NCI-H1092 (cell line): ENCODE measurements around the gene NBL1.
"Not testable (repeated sequence)": the region's sequence is repeated elsewhere in the genome, so short reads cannot be mapped to it uniquely, and the experiment has no call there.

ENCODE experiments used
- DNase-seq: peaks from one replicate; lab custom pipeline; 2025; lab: John Stamatoyannopoulos, UW

Gene NBL1

DNA sequence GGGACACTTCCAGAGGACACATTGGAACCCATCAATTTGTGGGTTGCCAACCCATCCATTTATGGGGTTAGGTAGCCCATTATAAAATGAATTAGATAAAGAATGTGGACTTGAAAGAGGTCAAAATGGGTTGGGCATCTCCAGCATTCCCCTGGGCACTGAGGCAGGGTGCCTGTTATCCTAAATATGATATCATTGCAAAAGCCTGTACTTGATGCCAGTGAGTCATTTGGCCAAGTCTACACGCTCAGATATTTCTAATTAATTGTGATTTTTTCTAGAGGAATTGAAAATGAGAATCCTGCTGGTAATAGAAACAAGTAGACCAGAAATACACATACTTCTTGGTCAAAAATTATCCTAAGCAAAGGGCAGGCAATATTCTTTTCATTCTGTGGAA, 21.9 kb upstream of the NBL1 start:
- DNase-seq = no peak

DNA sequence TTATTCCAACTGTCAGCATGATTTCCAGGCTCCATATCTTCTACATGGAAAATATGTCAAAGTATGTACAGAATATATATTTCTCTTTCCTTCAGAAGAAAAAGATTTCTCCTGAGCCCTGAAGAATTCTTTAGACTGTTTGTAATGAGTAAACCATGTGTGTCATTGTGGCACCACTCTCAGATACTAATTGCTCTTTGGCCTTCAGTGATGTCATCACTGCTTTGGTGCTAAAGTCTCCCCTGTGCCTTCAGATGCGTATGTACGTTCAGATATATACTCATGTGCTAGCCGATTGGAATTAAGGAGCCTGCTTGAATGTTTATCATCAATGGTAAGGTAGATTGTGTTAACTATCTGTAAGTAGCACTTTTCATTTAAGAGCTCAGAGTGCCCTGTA, 20.6 kb upstream of the NBL1 start:
- DNase-seq = no peak

DNA sequence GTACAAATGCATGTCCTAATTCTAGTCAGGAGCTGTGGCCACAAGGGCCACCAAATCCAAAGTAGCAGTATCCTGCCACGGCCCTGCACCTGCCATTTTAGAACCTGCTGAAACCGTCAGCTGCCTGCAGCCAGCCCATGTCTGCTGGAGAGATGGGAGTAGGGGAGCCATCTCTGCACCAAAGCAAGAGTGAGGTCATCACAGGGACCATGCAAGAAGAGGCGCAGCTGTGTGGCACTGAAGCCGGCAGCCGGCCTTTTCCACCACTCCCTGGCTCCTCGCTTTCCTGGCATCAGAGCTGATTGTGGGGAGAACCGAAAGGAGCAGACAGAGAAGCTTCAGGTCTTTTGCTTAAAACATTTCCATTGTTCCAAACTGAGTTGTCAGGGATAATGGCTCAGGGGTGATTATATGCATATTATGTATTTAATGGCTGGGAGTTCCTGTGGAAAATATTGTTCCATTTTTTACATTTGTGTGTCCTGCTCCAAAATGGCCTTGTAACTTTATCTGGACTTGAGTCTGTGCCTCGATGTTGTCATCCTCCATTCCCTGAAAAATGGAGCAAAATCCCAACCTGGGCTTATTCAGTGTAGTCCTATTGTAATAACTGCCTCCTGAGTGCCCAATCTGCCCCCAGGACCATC, 18.7 kb upstream of the NBL1 start:
- no peak for DNase-seq

DNA sequence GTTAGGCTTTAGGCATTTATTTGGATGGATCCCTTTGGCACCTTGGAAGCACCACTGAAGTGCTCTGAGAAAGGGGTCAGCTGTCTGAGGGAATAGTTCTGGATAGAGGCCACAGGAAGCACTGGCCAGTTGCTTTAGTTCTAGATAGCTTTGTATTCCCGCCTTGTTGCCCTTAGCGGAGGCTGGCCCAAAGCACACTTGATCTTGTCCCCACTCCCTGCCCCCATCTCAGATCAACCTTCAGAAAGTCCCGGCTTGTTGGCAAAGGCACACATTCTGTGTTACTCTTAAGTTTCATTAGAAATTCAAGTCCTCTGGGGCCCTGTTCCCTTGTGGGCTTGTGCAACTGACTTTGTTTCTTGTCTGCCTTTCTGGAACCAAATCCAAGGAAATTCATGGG, 15.2 kb upstream of the NBL1 start:
- no peak for DNase-seq

DNA sequence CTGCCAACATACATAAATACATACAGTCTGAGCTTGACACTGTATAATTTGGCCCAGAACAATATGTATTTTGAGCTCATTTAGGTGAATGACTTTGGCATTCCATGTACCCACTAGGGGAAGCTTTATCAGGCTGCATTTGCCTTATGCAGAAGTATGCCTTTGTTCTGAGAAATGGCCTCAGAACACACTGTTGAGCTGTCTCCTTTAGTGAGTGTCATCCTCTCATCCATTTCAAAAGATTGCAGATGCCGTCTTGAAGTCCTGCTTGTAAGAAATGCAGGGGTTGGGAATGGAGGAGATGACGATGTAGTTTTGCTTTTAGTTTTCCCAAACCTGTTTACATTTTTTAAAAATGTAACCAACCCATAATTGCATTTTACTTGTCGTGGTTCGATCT, 14.8 kb upstream of the NBL1 start:
- no peak for DNase-seq

DNA sequence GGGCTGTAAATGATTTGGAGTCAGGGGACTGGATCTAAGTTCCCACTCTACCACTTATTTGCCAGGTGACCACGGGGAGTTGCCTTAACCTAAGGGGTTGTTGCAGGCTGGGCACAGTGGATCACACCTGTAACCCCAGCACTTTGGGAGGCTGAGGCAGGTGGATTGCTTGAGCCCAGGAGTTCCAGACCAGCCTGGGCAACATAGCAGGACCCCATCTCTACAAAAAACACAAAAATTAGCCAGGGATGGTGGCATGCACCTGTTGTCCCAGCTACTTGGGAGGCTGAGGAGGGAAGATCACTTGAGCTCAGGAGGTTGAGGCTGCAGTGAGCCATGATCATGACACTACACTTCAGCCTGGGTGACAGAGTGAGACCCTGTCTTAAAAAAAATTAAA, 13.9 kb upstream of the NBL1 start:
- DNase-seq = not testable (repeated sequence)

DNA sequence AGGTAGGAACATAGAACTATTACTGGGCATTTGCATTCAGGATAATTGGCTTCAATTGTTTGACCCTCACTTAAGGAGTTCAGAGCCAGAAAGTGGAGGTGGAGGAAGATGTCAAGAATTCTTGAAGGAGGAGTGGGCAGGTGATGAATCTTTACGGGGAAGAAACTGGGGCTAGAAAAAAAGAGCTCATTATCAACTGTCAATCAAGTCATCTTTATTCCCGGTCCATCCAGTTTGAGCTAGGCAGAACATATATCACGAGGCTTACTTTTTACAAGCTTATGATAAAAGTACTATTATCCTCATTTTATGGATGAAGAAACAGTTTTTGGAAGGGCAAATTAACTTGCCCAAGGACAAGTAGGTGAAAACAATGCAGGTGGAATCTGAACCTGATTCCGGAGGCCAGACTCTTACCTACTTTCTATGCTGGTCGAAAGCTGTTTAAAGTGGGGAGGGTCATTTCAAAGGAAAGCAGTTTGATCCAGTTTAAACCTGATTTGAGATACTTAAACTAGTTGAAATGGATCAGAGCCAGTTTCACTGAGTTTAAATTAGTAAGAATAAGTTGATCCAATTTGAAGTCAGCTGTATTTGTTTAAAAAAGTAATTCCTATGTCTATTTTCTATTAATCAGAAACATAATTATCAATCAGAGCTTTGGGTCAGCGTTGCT, 13.3 kb upstream of the NBL1 start:
- DNase-seq = no peak

DNA sequence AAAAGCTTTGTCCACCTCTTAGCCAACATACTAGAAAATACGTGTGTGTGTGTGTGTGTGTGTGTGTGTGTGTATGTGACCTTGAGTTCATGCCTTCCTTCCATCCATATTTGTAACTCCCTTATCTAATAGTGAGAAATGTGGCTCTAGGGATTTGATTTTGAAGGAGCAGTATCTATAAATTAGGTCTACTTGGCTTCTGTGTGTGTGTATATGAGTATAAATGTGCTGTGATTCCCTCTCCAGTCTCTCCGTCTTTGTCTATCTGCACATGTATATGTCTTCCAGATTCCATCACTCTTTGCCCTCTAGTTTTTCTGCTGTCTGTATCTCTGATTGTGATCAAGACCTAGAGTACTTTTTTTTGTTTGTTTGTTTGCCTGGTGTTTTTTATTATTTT, 11.9 kb upstream of the NBL1 start:
- no peak for DNase-seq

DNA sequence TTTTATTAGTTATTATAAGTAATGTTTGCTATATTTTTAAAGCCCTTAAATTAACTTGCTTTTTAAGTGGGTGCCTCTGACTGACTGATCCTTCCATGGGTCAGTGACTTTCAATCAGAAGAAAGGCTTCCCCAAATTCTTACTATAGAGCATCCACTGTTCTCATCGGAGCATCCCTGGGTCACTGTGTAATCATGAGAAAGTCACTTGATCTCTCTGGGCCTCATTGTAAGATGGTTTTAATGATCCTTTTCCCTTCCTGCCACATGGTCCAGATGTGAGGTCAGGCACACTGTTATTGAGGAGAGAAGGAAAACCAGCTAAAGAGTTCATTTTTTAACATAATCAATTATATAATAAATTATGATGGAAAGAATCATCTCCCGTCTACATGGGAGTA, 11.0 kb upstream of the NBL1 start:
- no peak for DNase-seq

DNA sequence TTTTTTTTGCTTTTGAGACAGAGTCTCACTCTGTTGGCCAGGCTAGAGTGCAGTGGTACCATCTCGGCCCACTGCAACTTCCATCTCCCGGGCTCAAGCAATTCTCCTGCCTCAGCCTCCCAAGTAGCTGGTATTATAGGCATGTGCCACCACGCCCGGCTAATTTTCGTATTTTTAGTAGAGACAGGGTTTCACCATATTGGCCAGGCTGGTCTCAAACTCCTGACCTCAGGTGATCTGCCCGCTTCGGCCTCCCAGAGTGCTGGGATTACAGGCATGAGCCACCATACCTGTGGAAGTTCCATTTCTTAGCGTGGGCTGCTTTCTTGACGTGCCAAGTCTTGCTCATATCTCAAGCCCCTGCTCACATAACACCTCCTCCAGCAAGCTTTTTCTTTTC, 9.0 kb upstream of the NBL1 start:
- not testable (repeated sequence) for DNase-seq

DNA sequence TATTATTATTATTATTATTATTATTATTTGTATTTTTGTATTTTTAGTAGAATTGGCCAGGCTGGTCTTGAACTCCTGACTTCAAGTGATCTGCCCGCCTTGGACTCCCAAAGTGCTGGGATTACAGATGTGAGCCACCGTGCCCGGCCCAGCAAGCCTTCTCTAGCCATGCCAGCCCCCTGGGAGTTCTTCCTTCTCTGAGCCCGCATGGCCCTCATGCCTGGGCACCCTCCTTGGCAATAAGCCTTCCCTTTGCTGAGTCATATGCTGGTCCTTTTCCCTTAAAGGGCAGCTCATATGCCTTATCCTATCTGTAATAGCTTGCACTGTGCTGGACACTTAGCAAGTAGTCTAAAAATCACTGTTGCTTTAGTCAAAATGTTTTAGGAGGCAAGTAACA, 8.5 kb upstream of the NBL1 start:
- no peak for DNase-seq

DNA sequence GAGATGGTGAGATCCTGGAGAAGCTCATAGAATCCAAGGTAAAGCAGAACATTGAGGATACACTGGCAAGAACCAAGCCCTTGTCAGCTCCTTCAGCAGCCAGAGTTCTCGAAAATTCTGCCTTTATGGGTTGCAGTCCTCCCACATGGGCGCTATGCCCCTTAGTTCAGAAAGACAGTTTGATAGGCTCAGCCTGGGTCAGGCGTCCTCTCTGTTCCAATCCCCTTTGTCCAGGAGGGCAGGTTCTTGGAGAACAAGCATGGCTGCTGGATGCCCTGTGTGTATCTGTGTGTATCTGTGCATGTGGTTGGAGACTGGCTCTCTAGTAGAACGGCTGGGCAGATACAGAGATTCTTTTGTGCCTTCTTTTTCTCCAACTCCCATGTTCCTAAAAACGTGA, 8.0 kb upstream of the NBL1 start:
- no peak for DNase-seq

DNA sequence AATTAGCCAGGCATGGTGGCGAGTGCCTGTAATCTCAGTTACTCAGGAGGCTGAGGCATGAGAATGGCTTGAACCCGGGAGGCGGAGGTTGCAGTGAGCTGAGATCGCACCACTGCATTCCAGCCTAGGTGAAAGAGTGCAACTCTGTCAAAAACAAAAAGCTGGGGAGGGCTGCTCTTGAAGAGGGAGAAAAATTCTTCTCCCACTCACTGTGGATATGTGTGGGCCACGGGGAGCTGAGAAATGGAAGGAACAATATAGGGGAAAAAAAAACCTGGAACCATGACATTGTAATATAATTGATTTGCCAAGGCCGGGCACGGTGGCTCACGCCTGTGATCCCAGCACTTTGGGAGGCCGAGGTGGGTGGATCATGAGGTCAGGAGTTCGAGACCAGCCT, 7.4 kb upstream of the NBL1 start:
- DNase-seq = not testable (repeated sequence)

DNA sequence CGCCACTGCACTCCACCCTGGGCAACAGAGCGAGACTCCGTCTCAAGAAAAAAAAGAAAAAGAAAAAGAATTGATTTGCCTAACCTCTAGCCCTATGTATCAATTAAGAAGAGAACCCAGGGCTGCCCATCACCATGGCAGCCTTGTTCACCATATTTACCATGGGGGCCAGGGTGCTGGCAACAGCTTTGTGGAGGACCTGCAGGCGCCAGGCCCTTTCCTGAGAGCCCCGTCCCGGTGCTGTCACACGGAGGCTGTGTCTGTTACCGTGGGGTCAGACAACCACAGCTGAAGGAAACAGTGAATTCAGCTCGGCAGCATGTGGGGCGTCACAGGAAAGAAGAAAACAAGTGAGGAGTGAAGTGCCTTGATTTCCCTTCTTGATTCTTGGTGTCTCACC, 6.5 kb upstream of the NBL1 start:
- no peak for DNase-seq

DNA sequence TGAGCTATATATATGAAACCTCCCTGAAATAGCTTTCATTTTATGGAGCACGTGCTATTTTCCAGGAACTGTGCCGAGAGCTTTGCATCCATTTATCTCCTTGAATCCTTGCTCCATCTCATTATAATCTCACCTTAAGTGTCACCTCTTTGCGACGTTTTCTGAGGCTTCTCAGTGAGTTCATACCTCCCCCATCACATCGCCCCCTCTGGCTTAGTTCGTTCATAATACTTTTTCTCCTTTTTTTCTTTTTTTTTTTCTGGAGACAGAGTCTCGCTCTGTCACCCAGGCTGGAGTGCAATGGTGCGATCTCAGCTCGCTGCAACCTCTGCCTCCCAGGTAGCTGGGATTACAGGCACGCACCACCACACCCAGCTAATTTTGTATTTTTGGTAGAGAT, 4.9 kb upstream of the NBL1 start:
- DNase-seq = not testable (repeated sequence)

DNA sequence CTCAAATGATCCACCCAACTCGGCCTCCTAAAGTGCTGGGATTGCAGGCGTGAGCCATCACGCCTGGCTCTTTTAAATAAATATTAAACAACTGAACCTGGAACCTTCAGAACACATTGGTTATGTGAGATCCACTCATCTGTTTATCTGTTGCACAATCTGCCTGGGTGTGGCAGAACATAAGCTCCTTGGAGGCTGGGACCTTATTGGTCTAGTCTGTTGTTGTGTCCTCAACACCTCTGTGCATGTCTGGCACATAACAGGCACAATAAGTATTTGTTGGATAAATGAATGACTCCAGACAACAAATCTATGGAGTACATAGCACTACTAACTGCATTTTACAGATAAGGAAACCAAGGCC, 4.1 kb upstream of the NBL1 start:
- no peak for DNase-seq

DNA sequence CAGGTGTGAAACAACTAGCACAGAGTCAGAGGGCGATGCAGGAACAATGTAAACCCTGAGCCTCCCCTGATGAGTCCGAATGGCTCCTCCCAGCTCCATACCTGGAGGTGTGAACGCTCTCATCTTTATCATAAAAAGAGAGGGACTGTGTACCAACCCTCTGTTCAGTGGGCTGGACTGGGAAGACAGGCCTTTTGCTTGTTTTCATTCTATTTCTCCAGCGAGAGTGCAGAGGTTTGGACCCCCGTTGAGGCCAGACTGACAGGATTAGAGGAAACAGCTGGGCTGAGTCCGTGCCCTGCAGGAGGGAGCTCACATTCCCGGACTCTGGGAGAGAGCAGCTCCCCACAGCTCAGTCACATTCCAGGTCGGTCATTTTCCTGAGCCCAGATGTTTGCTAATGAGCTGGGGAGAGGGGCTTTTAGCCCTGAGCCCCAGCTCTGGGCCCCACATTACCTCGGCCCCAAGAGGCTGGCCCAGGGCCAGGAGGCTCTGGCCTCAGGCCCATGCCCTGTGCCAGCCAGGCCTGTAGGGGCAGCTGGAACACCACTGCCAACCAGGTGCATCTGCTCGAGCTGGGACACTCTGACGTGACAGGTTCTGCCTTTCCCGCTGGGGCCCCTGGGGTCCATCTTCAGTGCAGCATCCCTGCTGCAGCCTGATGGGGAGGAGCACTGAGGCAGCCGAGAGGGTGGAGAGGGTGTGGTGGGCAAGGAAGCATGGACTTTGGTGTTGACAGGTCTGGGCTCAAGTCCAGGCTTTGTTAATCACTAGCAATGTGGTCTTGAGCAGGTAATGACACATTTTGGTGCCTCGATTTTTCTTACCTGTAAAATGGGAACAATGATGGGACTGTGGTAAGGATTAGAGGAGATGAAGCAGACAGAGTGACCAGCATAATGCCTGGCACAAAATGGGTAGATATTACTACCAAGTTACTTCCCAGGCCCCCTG, 3.5 kb upstream of the NBL1 start:
- peak; percentile 51 for DNase-seq

DNA sequence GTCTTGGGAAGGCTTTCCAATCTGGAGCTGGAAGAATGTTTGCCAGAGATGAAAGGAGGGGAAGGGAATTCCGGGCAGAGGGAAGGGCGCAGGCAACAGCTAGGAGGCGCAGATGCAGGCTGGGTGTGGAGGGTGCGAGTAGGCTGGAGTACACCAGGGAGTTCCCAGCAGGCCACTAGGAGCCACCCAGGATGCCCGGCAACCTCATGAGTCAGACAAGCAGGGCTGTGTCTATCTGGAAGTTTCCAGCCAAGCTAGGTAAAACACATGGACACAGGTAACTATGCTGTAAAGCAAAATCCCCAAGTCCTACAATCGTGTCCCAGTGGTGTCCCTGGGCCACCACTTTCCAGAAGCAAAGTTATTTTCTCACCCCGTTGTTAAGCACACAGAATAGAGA, 990 bp upstream of the NBL1 start:
- DNase-seq = no peak

DNA sequence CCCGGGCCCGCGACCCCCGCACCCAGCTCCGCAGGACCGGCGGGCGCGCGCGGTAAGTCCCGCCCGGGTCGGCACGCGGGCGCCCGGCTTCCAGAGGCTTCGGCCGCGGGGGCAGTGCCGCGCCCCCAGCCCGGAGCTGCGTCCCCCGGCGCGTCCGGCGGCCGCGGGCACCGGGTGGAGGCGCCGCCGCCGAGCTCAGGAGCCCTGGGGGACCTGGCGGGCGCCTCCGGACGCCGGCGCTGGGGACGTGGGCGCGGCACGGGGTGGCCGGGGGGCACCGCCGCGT, 227 bp downstream of the NBL1 start:
- DNase-seq = no peak

DNA sequence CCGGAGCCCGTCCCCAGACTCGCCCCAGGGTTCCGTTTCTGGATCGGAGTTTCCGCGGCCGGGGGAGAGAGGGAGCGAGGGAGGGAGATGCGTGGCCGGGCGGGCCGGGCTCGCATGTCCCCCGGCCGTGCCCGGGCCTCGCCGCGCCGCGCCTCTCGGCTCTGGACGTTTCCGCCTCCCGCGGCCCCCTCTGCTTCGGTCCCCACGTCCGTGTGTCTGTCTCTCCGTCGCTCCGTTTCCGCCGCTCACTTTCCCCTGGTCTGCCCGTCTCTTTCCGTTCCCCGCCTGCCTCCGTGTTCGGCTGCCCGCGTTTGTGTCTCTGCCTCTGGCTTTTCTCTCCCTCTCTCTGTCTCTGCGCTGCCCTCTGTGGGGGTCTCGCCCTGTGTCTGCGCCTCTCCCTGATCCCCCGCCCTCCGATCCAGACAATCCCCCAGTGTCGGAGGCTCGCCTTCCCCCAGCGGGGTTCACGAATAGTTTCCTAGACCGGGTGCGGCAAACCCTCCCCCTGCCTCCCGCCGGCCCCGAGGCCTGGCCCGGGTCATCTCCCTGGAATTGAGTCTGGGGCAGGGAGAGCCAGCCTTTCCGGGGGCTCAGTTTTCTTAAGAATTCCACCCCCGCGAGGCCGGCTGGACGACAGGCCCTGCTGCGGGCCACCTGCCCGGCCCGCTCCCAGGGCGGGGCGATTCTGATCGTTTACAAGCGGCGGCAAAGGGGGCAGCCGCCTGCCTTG, 735 bp downstream of the NBL1 start:
- DNase-seq = no peak

DNA sequence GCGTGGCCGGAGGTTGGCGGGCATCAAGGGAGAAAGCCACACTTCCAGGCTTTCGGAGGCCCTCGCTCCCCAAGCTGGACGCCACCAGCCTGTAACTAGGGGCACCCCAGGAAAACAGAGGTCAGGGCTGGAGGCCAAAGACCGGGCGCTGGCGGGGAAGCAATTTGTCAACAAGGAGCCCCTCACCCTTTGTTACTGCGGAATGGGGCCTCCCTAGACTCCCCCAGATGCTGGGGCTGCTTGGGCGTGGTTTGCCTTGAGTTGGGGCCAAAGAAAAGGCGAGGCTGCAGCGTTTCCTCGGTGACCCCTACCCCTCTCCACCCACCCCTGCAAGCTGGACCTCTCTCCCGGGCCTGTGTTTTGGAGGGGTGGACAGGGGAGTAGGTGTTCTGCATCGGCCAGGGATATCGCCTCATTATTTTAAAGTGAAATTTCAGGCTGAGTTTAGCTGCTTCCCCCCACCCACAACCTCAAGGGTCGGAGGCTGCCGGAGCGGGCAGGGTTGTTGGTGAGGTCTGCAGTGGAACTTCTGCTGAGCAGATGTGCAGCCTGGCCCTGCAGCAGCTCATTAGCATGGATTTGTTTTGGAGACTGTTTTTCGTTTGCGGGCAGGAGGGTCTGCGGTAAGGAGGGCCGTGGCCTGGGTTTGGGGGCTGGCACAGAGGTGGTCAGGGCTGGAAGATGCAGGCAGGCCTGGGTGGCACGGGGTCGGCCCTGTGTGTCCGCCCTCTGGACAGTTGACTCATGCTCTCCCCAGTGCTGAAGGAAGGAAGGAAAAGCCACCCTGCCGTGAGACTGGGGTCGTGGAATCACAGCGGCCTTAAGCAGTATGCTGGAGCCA, 1.5 kb downstream of the NBL1 start:
- no peak for DNase-seq
